Stimulated activated CD8-positive, alpha-beta memory T cell treated with anti-CD3 and anti-CD28 coated beads, Interleukin-4, amount 100 ng/mL, for 24 hours (primary cell): Measurements from ENCODE around the gene LURAP1L.
"Not testable (repeated sequence)": the region's sequence is repeated elsewhere in the genome, so short reads cannot be mapped to it uniquely, and the experiment has no call there.

Source experiments
- DNase-seq: peaks from one replicate; pipeline ENCODE4 v3.0.0-alpha.2; 2020; ENCODE audit warnings: low read depth

Gene LURAP1L

GRCh38 chr9:12860998-12861397, 86.2 kb downstream of the LURAP1L start:
- DNase-seq, result no peak

GRCh38 chr9:12862611-12863410, 88.0 kb downstream of the LURAP1L start:
- no peak for DNase-seq

DNA sequence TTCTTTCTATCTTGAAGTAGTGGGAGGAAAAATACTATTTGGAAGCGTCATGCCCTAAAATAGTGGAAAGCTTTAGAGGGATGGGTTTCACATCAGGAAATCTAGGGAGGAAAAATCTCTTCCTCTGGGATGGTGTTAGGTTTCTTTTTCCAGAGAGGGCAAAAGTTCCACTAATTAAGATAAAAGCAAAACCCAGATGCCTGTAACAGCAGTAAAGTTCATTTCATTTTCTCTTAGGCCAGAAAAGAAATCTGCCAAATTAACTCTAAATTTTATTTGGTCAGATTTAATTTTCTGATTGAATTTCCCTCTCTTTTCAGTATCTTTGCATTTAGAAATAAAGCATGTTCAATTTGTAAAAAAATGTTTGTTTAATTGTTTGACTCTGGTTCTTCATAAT, 88.8 kb downstream of the LURAP1L start:
- no peak for DNase-seq

- not testable (repeated sequence) for DNase-seq
Measured at GRCh38 chr9:12865380-12865779, 90.6 kb downstream of the LURAP1L start.
